LNCAP (cell line): ENCODE results near the gene HDAC4.

ENCODE experiments used
- TF ChIP-seq, protein P1 (sequence below): fragments of 450-650 bp; IDR thresholded peaks from 2 replicates; pipeline ENCODE4 v1.5.1; 2017; ENCODE audit warnings: mild to moderate bottlenecking

Gene HDAC4

DNA sequence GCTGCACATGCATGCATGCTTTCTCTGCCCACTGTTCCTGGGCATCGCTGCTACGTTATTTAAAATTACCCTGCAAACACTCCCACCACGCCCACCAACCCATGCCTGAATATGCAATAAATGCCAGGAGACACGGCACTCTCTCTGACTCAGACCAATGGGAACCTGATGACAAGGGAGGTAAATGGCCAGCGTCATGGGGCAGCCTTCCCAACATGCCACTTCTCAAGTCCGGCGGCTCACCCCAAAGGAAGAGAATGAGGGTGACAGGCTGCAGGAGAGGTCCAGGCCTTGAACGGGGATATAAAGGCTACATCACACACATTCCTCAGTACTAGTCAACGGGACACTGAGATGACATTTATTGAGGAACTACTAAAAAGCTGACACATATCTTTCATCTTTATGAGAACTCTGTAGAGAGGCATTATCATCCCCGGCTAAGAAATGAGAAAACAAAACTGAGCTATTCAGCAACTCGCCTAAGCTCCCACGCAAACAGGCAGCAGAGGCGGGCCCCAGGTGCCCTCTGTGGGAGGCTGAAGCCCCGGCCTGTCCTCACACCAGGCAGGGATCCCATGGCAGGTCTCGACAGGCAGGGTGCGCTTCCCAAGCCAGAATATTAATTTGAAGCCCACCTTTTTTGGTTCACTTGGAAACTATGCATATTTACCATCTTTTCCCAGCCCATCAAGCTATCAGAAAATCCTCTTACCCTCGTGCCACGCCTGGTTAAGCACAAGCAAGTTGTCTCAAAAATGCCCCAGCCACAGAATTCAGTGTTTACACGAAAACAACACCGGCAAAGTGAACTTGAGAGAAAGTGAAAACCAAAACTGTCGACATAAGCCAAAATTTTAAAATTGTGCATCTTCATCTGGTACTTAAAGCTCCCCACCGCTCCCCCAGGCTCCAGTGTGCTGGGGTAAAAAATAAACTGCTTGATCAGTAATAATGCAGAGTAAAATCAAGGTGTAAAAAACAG, 166.3 kb downstream of the HDAC4 start:
- TF ChIP-seq, protein P1, sequence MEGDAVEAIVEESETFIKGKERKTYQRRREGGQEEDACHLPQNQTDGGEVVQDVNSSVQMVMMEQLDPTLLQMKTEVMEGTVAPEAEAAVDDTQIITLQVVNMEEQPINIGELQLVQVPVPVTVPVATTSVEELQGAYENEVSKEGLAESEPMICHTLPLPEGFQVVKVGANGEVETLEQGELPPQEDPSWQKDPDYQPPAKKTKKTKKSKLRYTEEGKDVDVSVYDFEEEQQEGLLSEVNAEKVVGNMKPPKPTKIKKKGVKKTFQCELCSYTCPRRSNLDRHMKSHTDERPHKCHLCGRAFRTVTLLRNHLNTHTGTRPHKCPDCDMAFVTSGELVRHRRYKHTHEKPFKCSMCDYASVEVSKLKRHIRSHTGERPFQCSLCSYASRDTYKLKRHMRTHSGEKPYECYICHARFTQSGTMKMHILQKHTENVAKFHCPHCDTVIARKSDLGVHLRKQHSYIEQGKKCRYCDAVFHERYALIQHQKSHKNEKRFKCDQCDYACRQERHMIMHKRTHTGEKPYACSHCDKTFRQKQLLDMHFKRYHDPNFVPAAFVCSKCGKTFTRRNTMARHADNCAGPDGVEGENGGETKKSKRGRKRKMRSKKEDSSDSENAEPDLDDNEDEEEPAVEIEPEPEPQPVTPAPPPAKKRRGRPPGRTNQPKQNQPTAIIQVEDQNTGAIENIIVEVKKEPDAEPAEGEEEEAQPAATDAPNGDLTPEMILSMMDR: no peak

DNA sequence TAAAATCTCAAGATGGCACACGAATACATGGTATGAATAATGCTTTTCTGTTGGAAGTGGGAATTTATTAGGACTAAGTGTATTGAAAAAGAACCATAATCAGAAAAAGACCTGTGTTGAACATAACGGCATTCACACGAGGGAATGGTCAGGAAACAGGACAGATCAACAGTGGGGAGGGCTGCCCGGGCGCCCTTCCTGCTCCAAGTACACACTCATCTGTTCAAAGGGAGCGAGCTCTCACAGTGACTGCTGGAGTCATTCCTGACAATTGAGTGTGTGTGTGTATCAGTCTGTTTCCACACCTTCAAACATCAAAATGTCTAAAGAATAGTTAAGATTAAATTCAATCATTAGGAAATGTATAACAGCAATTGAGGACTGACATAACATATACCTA, 167.2 kb downstream of the HDAC4 start:
- TF ChIP-seq, protein P1: no peak

DNA sequence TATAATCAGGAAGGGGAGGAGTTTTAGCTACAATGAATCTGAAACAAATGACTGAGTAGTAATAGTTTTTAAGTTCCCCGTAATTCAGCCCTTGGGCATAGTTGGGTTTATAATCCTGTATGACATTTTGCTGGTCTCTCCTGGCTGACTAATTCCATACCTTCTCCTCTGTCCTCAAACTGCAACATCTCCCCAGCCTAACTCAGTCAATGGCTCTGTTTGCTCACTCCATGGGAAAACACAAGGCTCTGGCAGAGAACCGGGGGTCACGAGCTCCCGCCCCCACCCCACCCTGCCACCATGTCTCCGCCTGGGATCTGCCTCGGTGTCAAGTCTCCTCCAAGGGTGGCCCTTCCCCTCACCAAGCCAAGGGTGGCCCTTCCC, 168.6 kb downstream of the HDAC4 start:
- TF ChIP-seq, protein P1: no peak

DNA sequence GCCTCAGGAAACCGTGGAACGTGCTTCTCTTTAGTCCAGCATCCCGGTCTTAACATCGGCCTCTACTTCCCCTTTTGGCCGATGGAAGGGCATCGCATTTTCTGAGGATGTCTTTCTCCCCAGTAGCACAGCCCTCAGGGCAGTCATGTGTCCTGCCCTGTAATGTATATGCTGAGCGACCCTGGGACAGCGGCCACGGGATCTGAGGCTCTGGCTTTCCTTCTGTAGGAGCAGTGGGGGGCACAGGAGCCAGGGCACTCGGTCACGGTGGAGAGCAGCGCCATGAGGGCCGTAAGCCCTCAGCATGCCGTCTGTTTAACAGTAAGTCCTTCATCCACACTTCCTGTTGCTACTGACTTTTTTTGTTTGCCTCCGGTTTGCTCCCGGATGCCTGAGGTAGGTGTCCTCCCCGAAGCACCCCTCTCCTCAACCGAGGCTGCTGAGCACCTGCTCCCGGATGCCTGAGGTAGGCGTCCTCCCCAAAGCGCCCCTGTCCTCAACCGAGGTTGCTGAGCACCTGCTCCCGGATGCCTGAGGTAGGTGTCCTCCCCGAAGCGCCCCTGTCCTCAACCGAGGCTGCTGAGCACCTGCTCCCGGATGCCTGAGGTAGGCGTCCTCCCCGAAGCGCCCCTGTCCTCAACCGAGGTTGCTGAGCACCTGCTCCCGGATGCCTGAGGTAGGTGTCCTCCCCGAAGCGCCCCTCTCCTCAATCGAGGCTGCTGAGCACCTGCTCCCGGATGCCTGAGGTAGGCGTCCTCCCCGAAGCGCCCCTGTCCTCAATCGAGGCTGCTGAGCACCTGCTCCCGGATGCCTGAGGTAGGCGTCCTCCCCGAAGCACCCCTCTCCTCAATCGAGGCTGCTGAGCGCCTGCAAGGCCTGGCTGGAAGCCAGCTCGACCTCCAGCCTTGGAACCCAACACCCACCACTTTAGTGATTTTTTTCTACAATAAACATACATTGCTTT, 169.3 kb downstream of the HDAC4 start:
- TF ChIP-seq, protein P1: no peak

DNA sequence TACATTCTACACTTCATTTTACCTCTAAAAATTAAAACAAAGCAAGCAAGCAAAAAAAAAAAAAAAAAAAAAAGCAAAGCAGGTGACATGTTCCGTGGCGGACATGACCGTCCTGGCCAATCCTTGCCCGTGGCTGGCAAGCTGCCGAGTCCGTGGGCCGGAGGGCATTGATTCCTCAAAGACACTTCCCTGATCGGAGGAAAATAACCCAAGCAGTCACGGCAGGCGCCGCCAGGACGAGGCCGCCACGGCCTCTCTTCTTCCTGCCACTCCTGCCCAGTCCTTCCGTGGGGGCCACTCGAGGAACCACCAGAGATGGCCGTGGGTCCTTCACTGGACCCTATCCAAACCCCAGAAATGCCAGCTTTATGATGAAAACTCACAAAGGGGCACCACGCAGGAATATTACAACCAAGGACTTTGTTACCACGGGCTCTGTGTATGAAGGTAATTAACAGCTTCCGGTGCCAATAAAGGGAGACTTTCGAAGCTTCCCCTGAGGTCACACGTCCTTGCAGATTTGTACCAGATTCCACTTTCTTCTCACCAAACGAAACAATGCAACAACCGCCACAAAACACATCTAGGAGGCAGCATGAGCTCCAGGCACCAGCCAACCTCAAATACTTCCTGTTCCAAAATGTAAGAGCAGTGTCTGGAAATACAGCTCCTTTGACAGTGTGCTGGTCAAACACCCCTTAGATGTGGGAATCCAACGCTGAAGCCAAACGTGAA, 170.3 kb downstream of the HDAC4 start:
- TF ChIP-seq, protein P1: no peak

DNA sequence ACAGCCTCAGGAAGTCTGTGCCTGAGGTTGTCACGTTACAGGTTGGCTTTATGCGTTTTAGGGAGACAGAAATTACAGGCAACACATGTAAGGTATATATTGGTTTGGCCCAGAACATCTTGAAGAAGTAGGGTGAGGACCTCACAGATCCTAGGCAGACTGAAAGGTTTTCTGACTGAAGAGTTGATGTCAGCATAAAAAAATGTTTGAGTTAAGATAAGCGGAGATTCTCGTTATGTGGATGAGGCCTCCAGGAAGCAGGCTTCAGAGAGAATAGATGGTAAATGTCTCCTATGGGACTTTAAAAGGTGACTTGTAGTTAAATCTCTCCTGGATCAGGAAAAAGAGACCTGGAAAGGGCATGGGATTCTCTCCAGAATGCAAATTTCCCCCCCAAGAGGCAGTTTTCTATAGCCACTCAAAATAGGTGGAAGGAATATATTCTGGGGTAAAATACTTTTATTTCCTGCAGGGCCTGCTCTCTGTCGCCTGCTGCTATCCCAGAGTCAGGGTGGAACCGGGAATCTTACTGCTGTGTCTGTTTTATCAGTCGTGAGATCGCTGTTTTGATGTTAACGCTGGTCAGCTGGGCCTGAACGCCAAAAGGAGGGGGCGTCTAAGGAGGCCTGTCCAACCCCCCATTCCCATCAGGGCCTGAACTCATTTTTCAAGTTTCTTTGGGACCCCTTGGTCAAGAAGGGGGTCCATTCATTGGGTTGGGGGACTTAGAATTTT, 171.1 kb downstream of the HDAC4 start:
- TF ChIP-seq, protein P1: no peak
